Thyroid gland (tissue), 4 donors: ENCODE data around the gene GNAQ.

Experiments
- POLR2A ChIP-seq, 2 donors: fragments of 450-650 bp; IDR thresholded peaks; one replicate each; pipeline ENCODE4 v1.6.1; 2017; ENCODE audit warnings: antibody characterized with exemption in 2 of 2, mild to moderate bottlenecking in 2 of 2, moderate library complexity in 1 of 2
- TF ChIP-seq, protein P1 (sequence below), 6 experiments: fragments of 200-600 bp in 3 of 6; fragments of 450-650 bp in 3 of 6; sonication (generic) in 3 of 6; IDR thresholded peaks; one replicate each; pipeline ENCODE4 v1.5.1; 2016 to 2019; ENCODE audit warnings: antibody characterized with exemption in 6 of 6, mild to moderate bottlenecking in 2 of 6, inconsistent platforms in 1 of 6, moderate library complexity in 1 of 6

DNA sequence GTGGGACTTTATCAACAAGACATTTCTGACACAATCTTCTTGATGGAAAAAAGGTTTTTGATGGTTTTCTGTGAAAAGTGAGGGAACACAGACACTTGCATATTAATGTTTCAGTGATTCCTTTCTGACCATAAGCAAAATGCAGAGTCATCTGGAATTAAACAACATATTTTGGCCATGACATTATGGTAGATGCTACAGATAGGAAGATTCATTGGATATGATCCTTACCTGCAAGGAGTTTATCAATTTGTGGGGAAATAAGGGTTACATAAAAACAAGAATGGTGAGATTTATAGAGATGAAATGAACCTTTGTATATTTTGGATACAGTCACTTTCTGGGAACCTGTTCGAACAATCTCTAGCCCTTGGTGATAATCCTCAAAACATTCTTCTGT lies 228.2 kb downstream of the GNAQ start:
- no peak for TF ChIP-seq POLR2A (IDR thresholded peaks at IDR 0.05)
- TF ChIP-seq, protein P1, sequence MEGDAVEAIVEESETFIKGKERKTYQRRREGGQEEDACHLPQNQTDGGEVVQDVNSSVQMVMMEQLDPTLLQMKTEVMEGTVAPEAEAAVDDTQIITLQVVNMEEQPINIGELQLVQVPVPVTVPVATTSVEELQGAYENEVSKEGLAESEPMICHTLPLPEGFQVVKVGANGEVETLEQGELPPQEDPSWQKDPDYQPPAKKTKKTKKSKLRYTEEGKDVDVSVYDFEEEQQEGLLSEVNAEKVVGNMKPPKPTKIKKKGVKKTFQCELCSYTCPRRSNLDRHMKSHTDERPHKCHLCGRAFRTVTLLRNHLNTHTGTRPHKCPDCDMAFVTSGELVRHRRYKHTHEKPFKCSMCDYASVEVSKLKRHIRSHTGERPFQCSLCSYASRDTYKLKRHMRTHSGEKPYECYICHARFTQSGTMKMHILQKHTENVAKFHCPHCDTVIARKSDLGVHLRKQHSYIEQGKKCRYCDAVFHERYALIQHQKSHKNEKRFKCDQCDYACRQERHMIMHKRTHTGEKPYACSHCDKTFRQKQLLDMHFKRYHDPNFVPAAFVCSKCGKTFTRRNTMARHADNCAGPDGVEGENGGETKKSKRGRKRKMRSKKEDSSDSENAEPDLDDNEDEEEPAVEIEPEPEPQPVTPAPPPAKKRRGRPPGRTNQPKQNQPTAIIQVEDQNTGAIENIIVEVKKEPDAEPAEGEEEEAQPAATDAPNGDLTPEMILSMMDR (IDR thresholded peaks at IDR 0.05) = no peak
